ENCODE measurements around the gene RNF180.

RNF180 gene

DNA sequence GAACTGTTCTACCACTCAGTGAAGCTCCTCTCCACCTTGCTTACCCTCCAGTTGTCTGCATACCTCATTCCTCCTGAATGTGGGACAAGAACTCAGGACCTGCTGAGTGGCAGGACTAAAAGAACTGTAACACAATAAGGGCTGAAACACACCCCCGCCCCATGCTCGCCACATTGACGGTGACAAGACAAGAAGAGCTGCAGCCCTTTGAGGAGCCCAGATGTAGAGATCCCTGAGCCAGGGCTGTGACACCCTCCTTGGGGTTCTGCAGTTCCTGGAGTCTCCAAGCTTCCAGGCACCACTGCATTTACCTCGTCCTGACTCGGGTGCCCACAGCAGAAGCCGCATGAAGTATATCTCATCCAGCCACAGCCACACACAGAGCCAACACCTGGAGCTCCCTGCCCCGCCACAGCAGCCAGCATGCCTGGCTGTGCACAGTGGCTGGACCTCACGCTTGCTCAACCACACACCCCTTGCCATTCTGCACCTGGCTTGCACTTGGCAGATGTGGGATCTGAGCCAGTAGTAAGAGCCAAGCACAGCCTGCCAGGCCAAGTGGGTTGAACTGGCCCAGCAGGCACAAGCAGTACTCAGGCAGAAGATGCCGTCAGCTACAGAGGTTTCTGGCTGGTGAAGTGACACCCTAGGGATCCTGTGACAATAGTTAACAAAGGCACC lies 166.1 kb downstream of the RNF180 start:
- ChIA-PET POLR2A (no interaction called here), CTCF (interaction anchor here (1.7 kb wide), 1 partner anchor 17 kb away, joined by 4 read pairs; no protein-coding TSS in a partner anchor)
- TF ChIP-seq, protein P1, sequence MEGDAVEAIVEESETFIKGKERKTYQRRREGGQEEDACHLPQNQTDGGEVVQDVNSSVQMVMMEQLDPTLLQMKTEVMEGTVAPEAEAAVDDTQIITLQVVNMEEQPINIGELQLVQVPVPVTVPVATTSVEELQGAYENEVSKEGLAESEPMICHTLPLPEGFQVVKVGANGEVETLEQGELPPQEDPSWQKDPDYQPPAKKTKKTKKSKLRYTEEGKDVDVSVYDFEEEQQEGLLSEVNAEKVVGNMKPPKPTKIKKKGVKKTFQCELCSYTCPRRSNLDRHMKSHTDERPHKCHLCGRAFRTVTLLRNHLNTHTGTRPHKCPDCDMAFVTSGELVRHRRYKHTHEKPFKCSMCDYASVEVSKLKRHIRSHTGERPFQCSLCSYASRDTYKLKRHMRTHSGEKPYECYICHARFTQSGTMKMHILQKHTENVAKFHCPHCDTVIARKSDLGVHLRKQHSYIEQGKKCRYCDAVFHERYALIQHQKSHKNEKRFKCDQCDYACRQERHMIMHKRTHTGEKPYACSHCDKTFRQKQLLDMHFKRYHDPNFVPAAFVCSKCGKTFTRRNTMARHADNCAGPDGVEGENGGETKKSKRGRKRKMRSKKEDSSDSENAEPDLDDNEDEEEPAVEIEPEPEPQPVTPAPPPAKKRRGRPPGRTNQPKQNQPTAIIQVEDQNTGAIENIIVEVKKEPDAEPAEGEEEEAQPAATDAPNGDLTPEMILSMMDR (IDR thresholded peaks at IDR 0.05; ENCODE audit: control extremely low read depth, extremely low read depth, low read depth, missing control alignments): no peak
- DNase-seq (ENCODE audit: extremely low spot score): no peak

- ChIA-PET CTCF (no interaction called here), POLR2A (no interaction called here)
- TF ChIP-seq, protein P1 (IDR thresholded peaks at IDR 0.05; ENCODE audit: control extremely low read depth, extremely low read depth, low read depth, missing control alignments): no peak
- DNase-seq (ENCODE audit: extremely low spot score): no peak
Observed at GRCh38 chr5:64333886-64334285, 168.2 kb downstream of the RNF180 start.

DNA sequence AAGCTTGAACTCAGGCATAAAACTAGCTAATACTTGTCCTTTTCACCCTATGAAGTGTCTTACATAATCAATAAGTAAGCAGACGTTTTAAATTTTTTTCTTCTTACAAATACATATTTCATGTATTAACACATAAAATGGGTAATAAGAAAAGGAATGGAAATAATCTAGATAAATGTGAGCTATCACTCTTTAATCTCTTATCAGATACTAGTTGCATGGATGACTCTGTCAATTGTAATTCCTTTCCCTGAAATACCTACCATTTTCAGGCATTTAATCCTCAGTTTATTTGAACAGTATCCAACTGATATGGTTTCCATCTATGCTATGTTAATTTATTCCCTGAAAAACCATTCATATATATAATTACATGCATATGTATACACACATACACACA lies 174.1 kb downstream of the RNF180 start:
- TF ChIP-seq, protein P1 (IDR thresholded peaks at IDR 0.05; ENCODE audit: control extremely low read depth, extremely low read depth, low read depth, missing control alignments): no peak
- no peak for DNase-seq (ENCODE audit: extremely low spot score)
- ChIA-PET CTCF (no interaction called here), POLR2A (no interaction called here)

GRCh38 chr5:64340293-64340692 lies 174.7 kb downstream of the RNF180 start:
- ChIA-PET CTCF (no interaction called here), POLR2A (no interaction called here)
- DNase-seq (ENCODE audit: extremely low spot score): no peak
- TF ChIP-seq, protein P1 (IDR thresholded peaks at IDR 0.05; ENCODE audit: control extremely low read depth, extremely low read depth, low read depth, missing control alignments): no peak

DNA sequence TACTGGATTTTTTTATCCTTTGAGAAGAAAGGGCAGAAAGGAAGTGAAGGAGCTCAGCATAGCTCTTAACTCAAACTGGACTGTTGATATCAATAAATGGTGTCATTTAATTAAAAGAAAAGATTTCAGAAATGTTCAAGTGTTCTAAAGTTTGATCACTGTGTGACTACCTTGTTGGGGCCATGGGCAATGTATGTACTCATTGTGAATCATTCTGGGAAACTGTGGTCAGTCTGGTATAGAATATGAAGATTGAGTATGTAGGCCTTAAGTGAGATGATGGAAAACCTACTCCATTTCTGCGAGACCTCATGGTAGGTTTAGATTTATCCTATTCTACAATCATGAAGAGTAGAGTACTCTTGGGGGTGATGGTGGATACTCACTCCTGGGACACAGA lies 175.7 kb downstream of the RNF180 start:
- DNase-seq (ENCODE audit: extremely low spot score): no peak
- ChIA-PET CTCF (no interaction called here), POLR2A (no interaction called here)
- TF ChIP-seq, protein P1 (IDR thresholded peaks at IDR 0.05; ENCODE audit: control extremely low read depth, extremely low read depth, low read depth, missing control alignments): no peak

DNA sequence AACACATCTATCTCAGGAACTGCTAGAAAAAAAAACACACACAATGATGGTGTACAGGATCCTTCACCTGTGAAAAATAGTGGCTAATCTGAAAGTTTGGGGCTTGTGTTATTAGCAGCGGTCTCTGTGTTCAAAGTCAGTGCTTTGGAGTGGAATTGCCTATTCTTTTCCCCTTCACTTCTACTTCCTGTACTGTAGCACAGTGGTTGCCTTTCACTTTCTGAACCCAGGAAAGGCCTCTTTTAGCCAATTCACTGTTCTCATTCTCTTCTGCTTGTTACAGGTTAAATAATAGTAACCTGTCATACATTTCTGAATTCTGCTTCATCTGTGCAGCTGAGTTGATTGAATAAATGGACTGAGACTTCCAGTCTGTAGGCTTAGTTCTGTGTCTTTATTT lies 178.9 kb downstream of the RNF180 start:
- TF ChIP-seq, protein P1 (IDR thresholded peaks at IDR 0.05; ENCODE audit: control extremely low read depth, extremely low read depth, low read depth, missing control alignments): no peak
- POLR2A ChIA-PET: no interaction called here
- DNase-seq (ENCODE audit: extremely low spot score): no peak
- CTCF ChIA-PET: no interaction called here
